Esophagus (tissue), 2 donors: ENCODE data around the gene SPATA33. TPM values are rescaled to one million over a fixed set of nuclear protein-coding genes. Genes with fewer than 3 reads are reported as not detected.

Source experiments
- H3K27ac ChIP-seq, 2 donors: one replicate each; pipeline ENCODE4 v1.5.1; 2013; ENCODE audit warnings: low read depth in 2 of 2, mild to moderate bottlenecking in 2 of 2, inconsistent platforms in 1 of 2, low read length in 1 of 2, moderate library complexity in 1 of 2
- H3K27me3 ChIP-seq, 2 donors: one replicate each; pipeline ENCODE4 v1.6.1; 2013; ENCODE audit warnings: low read length in 2 of 2, control low read depth in 1 of 2, mild to moderate bottlenecking in 1 of 2; ENCODE audit not compliant: insufficient read depth in 2 of 2, control insufficient read depth in 1 of 2
- H3K36me3 ChIP-seq, 2 donors: one replicate each; pipeline ENCODE4 v1.6.1; 2013; ENCODE audit warnings: low read length in 1 of 2; ENCODE audit not compliant: control insufficient read depth in 2 of 2, insufficient read depth in 2 of 2
- H3K4me1 ChIP-seq, 2 donors: one replicate each; pipeline ENCODE4 v1.6.1; 2013; ENCODE audit warnings: low read length in 1 of 2; ENCODE audit not compliant: control insufficient read depth in 2 of 2, insufficient read depth in 2 of 2
- H3K4me3 ChIP-seq, 2 donors: one replicate each; pipeline ENCODE4 v1.5.1; 2013; ENCODE audit warnings: low read length in 2 of 2, mild to moderate bottlenecking in 2 of 2, low read depth in 1 of 2, moderate library complexity in 1 of 2
- H3K9me3 ChIP-seq, 2 donors: one replicate each; pipeline ENCODE4 v1.6.1; 2013; ENCODE audit warnings: mild to moderate bottlenecking in 2 of 2, low read depth in 1 of 2, low read length in 1 of 2, moderate library complexity in 1 of 2; ENCODE audit not compliant: control insufficient read depth in 2 of 2, insufficient read depth in 1 of 2
- WGBS, 2 donors: extraction: QIAGEN DNeasy Blood & Tissue Kit; methylation state at CpG; one replicate each; pipeline ENCODE4 v1.1.7; 2013; 5-methylcytosine and 5-hydroxymethylcytosine counted together
- polyA plus RNA-seq, 2 donors: library from polyadenylated mRNA; stranded (reverse); fragments of 200-250 nt; gene quantifications; one replicate each; pipeline ENCODE4 v1.2.3, GENCODE V29; 2013
- donor health status: healthy with polysubstance abuse.
- donor health status: Bipolar disorder and iron deficiency.

SPATA33 gene
- polyA plus RNA-seq, 2 donors: 3.5 to 5.4 TPM

DNA sequence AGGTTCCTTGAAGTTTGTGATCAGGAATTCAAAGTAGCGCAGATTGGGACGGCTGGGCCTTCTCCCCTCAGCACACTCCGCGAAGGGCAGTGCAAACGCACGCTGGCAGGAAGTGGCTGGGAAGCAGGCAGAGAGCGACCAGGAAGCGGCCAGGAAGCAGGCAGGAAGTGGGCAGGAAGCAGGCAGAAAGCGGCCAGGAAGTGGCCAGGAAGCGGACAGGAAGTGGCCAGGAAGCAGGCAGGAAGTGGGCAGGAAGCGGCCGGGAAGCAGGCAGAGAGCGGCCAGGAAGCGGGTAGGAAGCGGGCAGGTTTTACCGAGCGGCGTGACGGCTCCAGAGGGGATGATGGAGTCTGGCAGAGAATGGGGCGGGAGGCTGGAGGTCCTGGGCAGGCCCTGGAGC, 41.0 kb upstream of the SPATA33 start:
- H3K9me3 ChIP-seq: peaks cover 0 to 4% of the 10 kb centered on the region in 2 donors
- H3K27ac ChIP-seq: peak overlapping the region in 1 of 2 donors; percentile 19
- H3K4me1 ChIP-seq: peaks cover 2 to 3% of the 10 kb centered on the region in 2 donors
- H3K4me3 ChIP-seq: no peak overlapping the region
- WGBS, 2 donors: 67% methylated on average over 20 of the region's 20 CpGs
- H3K36me3 ChIP-seq: no peaks in the 10 kb centered on the region
- no peaks in the 10 kb centered on the region for H3K27me3 ChIP-seq

DNA sequence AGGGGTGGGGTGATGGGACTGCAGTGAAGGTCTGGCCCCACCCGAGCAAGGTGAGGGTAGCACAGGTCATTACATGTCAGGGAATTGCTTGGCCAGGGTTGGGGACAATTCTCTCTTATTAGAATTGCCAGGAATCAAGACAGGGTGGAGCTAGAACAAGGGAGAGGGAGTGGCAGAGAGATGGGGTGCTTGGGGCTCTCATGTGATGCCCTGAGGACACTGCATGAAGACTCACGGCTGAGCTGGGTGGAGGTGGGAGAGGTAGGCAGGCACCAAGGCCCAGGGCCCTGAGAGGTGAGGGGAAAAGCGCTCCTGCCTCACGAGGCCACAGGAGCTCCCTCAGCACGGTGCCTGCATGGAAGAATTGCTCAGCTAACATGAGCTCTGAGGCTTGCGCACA, 40.6 kb upstream of the SPATA33 start:
- 52 to 56% methylated on average over 6 of the region's 6 CpGs for WGBS, 2 donors
- H3K4me1 ChIP-seq: peaks cover 2 to 3% of the 10 kb centered on the region in 2 donors
- peak overlapping the region in 1 of 2 donors; percentile 19 for H3K27ac ChIP-seq
- H3K27me3 ChIP-seq: no peaks in the 10 kb centered on the region
- no peak overlapping the region for H3K4me3 ChIP-seq
- H3K36me3 ChIP-seq: no peaks in the 10 kb centered on the region
- H3K9me3 ChIP-seq: peaks cover 0 to 4% of the 10 kb centered on the region in 2 donors

DNA sequence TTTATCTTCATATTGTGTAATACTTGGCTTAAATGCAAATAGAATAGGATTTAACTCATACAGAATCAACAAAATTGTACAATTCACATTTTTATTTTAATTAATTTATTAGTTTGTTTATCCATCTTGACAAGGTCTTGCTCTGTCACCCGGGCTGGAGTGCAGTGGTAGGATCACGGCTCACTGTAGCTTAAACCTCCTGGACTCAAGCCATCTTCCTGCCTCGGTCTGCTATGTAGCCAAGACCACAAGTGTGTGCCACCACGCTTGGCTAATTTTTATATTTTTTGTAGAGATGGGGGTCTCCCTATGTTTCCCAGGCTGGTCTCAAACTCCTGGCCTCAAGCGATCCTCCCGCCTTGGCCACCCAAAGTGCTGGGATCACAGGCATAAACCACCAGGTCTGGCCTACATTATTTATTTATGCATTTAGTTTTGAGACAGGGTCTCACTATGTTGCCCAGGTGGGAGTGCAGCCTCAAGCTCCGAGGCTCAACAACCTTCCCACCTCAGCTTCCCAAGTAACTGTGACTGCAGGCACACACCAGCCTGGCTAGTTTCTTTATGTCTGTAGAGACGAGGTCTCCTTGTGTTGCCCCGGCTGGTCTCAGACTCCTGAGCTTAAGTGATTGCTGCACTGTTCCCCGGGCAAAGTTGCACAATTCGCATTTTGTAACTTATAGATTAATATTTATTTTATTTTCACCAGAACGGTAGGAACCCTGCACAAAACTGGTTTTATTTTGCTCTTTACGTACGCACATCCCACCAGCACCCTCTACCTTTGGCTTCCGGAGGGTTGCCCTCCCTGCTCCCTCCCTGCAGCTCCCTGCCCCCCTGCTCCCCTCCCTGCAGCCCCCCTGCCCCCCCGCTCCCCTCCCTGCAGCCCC, 39.3 kb upstream of the SPATA33 start:
- peaks cover 2 to 3% of the 10 kb centered on the region in 2 donors for H3K4me1 ChIP-seq
- no peak overlapping the region for H3K27ac ChIP-seq
- H3K4me3 ChIP-seq: no peak overlapping the region
- whole genome bisulfite sequencing, 2 donors: 48 to 53% methylated on average over 15 to 16 of the region's 16 CpGs
- peaks cover 0 to 4% of the 10 kb centered on the region in 2 donors for H3K9me3 ChIP-seq
- H3K27me3 ChIP-seq: no peaks in the 10 kb centered on the region
- no peaks in the 10 kb centered on the region for H3K36me3 ChIP-seq

DNA sequence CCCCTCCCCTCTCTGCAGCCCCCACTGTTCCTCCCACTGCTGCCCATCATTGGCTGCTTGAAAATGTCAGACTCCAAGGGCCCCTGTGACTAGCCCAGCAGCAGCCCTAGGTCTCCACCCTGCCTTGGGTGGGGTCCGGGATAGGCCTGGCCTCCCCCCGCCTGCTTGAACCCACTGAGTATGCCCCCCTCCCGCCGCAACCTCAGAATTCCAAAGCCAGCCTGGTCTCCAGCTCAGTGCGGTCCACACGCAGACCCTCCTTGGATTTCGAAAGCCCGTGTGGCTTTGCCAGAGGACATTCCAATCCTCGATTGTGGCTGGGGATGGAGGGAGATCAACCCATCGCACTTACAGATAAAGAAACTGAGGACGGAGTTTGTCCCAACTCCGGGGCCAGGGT, 37.8 kb upstream of the SPATA33 start:
- Histone ChIP-seq H3K27me3 (no peaks in the 10 kb centered on the region), H3K9me3 (peaks cover 0 to 4% of the 10 kb centered on the region in 2 donors), H3K36me3 (no peaks in the 10 kb centered on the region), H3K4me1 (peaks cover 2 to 6% of the 10 kb centered on the region in 2 donors), H3K27ac (no peak overlapping the region), H3K4me3 (no peak overlapping the region)
- WGBS, 2 donors: 53 to 70% methylated on average over 12 of the region's 12 CpGs

DNA sequence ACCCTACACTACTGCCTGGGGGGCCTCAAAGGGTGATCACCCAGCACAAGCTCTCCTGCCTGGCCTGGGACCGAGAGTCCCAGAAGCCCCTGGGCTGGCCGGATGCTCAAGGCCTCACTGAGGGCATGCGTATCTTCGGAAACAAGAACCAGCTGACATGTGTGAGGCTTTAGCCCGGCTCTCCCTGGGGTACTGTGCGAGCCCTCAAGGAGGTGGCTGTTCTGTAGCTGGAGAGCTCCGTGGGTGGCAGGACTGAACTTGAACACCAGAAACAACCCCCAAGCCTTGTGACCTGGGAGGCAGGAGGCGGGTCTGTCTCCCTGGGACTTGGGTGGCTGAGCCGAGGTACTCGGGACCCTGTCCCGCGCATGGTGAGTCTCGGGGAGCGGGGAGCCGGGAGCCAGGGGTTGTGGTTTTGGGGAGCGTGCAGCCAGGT, 37.2 kb upstream of the SPATA33 start:
- peaks cover 2 to 6% of the 10 kb centered on the region in 2 donors for H3K4me1 ChIP-seq
- no peaks in the 10 kb centered on the region for H3K36me3 ChIP-seq
- WGBS, 2 donors: 71 to 84% methylated on average over 16 of the region's 16 CpGs
- H3K4me3 ChIP-seq: no peak overlapping the region
- H3K27ac ChIP-seq: no peak overlapping the region
- H3K9me3 ChIP-seq: peaks cover 0 to 4% of the 10 kb centered on the region in 2 donors
- no peaks in the 10 kb centered on the region for H3K27me3 ChIP-seq

DNA sequence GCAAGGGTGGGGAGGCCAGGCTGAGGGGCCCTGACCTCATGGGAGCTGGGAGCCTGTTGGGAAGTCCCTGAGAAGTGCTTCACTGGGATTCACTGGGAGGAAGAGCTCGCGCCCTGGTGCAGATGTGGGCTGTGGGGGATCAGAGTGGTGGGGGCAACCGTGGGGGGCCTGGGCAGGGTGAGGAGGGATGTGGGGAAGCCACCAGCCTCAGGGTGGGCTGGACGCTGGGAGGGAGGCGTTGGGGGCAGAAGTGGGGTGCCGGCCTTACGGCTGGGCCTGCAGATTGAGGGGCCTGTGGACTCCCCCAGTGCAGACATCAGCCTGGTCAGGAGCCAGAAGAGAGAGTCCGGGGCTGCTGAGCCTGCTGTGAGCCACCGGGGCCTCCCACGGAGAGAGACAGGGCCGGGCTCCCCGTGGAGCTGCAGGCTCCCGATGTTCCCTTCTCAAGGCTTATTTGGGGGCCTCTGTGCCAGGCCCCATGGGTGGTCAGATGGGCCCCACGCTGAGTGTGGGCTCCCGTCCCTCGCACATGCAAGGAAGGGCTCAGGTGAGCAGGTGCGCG, 36.4 kb upstream of the SPATA33 start:
- Histone ChIP-seq H3K4me1 (peaks cover 0 to 6% of the 10 kb centered on the region in 2 donors), H3K36me3 (no peaks in the 10 kb centered on the region), H3K27me3 (no peaks in the 10 kb centered on the region), H3K27ac (no peak overlapping the region), H3K4me3 (no peak overlapping the region), H3K9me3 (peaks cover 0 to 4% of the 10 kb centered on the region in 2 donors)
- 77 to 85% methylated on average over 18 of the region's 18 CpGs for WGBS, 2 donors

DNA sequence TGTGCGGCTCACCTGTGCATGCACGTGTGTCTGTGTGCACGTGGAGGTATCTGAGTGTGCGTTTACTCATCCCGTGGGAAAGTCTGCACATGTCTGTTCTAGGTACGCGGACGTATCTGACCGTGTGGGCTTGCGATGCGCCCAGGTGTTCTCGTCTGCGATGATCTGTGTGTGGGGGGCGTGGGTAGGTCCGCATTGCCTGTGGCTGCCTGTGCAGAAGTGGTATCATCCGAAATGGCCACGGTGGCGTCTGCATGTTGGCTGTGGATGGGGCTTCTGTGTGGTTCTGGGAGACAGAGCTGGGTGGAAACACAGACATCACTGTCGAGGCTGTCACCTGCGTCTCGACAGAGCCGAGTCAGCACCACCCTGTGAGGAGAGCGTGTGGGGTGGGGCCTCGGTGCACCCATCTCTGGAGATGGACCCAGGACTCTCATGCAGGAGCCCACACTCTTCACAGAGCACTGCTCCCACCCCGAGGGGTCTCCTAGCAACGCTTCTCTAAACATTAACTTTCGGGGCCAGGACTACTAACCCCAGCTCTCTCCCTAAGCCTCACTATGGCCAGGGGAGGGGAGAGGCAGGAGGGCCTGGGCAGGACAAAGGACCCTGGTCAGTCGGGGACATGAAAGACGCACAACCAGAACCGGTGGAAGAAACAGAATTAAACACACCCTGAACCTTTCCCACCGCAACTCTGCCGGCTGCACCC, 35.8 kb upstream of the SPATA33 start:
- H3K4me1 ChIP-seq: peaks cover 0 to 6% of the 10 kb centered on the region in 2 donors
- H3K36me3 ChIP-seq: no peaks in the 10 kb centered on the region
- WGBS, 2 donors: 62 to 65% methylated on average over 32 of the region's 32 CpGs
- H3K27ac ChIP-seq: no peak overlapping the region
- H3K27me3 ChIP-seq: no peaks in the 10 kb centered on the region
- peaks cover 0 to 4% of the 10 kb centered on the region in 2 donors for H3K9me3 ChIP-seq
- no peak overlapping the region for H3K4me3 ChIP-seq

DNA sequence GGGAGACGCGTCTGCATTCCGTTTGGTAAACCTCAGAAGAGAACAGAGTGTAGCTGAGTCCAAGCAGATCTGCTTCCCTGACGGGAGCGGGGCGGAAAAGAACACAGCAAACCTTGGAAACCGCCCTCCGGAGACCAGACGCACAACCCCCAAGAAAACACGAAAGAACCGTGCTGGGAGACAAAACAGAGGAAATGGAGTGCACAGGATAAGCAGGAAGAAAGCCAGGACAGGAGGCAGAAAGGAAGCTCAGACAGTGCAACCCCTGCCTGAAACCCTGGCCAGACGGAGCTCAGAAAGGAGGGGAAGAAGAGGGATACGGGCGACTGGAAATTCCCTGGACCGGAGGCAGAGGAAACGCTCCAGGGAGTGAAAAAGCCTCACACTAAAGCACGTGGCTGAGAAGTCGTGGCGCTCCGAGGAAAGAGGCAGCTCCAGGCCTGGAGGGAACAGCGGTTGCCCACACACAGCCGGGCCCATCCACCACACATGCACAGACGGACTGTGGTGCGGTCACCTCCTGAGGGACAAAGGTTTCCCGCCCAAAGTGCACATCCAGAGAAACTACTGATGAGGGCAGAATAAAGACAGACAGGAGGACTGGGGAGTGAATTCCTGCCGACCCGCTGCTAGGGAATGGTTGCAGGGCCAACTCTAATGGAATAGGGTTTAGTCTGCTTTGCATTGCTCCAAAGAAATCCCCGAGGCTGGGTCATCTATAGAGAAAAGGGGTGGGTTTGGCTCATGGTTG, 34.0 kb upstream of the SPATA33 start:
- 32 to 44% methylated on average over 28 of the region's 28 CpGs for WGBS, 2 donors
- Histone ChIP-seq H3K27me3 (no peaks in the 10 kb centered on the region), H3K36me3 (no peaks in the 10 kb centered on the region), H3K9me3 (no peaks in the 10 kb centered on the region), H3K4me1 (peaks cover 0 to 3% of the 10 kb centered on the region in 2 donors), H3K27ac (no peak overlapping the region), H3K4me3 (no peak overlapping the region)
